H9 (cell line): ENCODE results near the gene EIF2S3. TPM values are rescaled to one million over a fixed set of nuclear protein-coding genes. Genes with fewer than 3 reads are reported as not detected.

Experiments
- DNase-seq: peaks from one replicate; pipeline ENCODE4 v3.0.0-alpha.2; 2017
- H2AFZ ChIP-seq: one replicate; pipeline ENCODE4 v1.6.1; 2013; ENCODE audit warnings: mild to moderate bottlenecking, low read length, control low read depth, moderate library complexity
- H2AK5ac ChIP-seq: 2 replicates; pipeline ENCODE4 v1.6.1; 2013; ENCODE audit warnings: low read length, control low read depth, mixed read lengths; ENCODE audit not compliant: insufficient read length
- H2BK120ac ChIP-seq: one replicate; pipeline ENCODE4 v1.6.1; 2013; ENCODE audit warnings: low read depth, mild to moderate bottlenecking, low read length, control low read depth, inconsistent platforms; ENCODE audit not compliant: poor library complexity, severe bottlenecking
- H2BK12ac ChIP-seq: 2 replicates; pipeline ENCODE4 v1.6.1; 2013; ENCODE audit warnings: low read length, control low read depth, mixed read lengths, low read depth; ENCODE audit not compliant: insufficient read length
- H2BK15ac ChIP-seq: 2 replicates; pipeline ENCODE4 v1.6.1; 2013; ENCODE audit warnings: low read depth, low read length, control low read depth
- H2BK20ac ChIP-seq: one replicate; pipeline ENCODE4 v1.6.1; 2013; ENCODE audit warnings: low read depth, mild to moderate bottlenecking, low read length, control low read depth, inconsistent platforms; ENCODE audit not compliant: poor library complexity, severe bottlenecking
- H2BK5ac ChIP-seq: 2 replicates; pipeline ENCODE4 v1.6.1; 2013; ENCODE audit warnings: low read length, control low read depth, mixed read lengths; ENCODE audit not compliant: insufficient read length
- H3K14ac ChIP-seq: 2 replicates; pipeline ENCODE4 v1.6.1; 2013; ENCODE audit warnings: low read length, control low read depth; ENCODE audit not compliant: insufficient read depth
- H3K18ac ChIP-seq: 2 replicates; pipeline ENCODE4 v1.6.1; 2013; ENCODE audit warnings: low read depth, mild to moderate bottlenecking, mixed read lengths, low read length, control low read depth; ENCODE audit not compliant: insufficient read length
- H3K23ac ChIP-seq: 2 replicates; pipeline ENCODE4 v1.6.1; 2013; ENCODE audit warnings: low read length, control low read depth, mixed read lengths, low read depth; ENCODE audit not compliant: insufficient read length
- H3K23me2 ChIP-seq: 2 replicates; pipeline ENCODE4 v1.6.1; 2013; ENCODE audit warnings: low read depth, mild to moderate bottlenecking, mixed read lengths, low read length, control low read depth; ENCODE audit not compliant: insufficient read length, poor library complexity, severe bottlenecking
- H3K27ac ChIP-seq: 2 replicates; pipeline ENCODE4 v1.5.1; 2013; ENCODE audit warnings: low read length, control low read depth, mixed read lengths, low read depth; ENCODE audit not compliant: insufficient read length
- H3K27me3 ChIP-seq: 2 replicates; pipeline ENCODE4 v1.6.1; 2013; ENCODE audit warnings: low read length, control low read depth, inconsistent platforms; ENCODE audit not compliant: insufficient read depth
- H3K4ac ChIP-seq: 2 replicates; pipeline ENCODE4 v1.6.1; 2013; ENCODE audit warnings: low read depth, mild to moderate bottlenecking, control low read depth, inconsistent platforms, low read length, moderate library complexity
- H3K4me1 ChIP-seq: 2 replicates; pipeline ENCODE4 v1.6.1; 2013; ENCODE audit warnings: low read length, control low read depth, inconsistent platforms; ENCODE audit not compliant: insufficient read depth
- H3K4me2 ChIP-seq: 2 replicates; pipeline ENCODE4 v1.6.1; 2013; ENCODE audit warnings: low read length, control low read depth, mixed read lengths; ENCODE audit not compliant: insufficient read length, insufficient read depth
- H3K56ac ChIP-seq: 2 replicates; pipeline ENCODE4 v1.6.1; 2013; ENCODE audit warnings: low read depth, mild to moderate bottlenecking, mixed read lengths, low read length, control low read depth; ENCODE audit not compliant: insufficient read length
- H3K79me1 ChIP-seq: 2 replicates; pipeline ENCODE4 v1.6.1; 2013; ENCODE audit warnings: low read depth, mild to moderate bottlenecking, moderate library complexity, low read length, control low read depth, inconsistent platforms; ENCODE audit not compliant: insufficient read depth, poor library complexity, severe bottlenecking
- H3K79me2 ChIP-seq: 2 replicates; pipeline ENCODE4 v1.6.1; 2013; ENCODE audit warnings: low read length, control low read depth, inconsistent platforms; ENCODE audit not compliant: insufficient read depth
- H3K9ac ChIP-seq: 2 replicates; pipeline ENCODE4 v1.6.1; 2013; ENCODE audit warnings: low read length, control low read depth, mixed read lengths; ENCODE audit not compliant: insufficient read length; ENCODE audit errors: extremely low read depth
- H3K9me3 ChIP-seq: one replicate; pipeline ENCODE4 v1.6.1; 2013; ENCODE audit warnings: low read depth, low read length, inconsistent platforms; ENCODE audit not compliant: control insufficient read depth
- H3T11ph ChIP-seq: one replicate; pipeline ENCODE4 v1.6.1; 2013; ENCODE audit warnings: mild to moderate bottlenecking, low read length, control low read depth, inconsistent platforms
- H4K20me1 ChIP-seq: one replicate; pipeline ENCODE4 v1.6.1; 2013; ENCODE audit not compliant: control insufficient read depth, insufficient read length, insufficient read depth
- H4K5ac ChIP-seq: 2 replicates; pipeline ENCODE4 v1.6.1; 2013; ENCODE audit warnings: low read depth, mild to moderate bottlenecking, mixed read lengths, low read length, control low read depth; ENCODE audit not compliant: insufficient read length
- H4K8ac ChIP-seq: replicated peaks from 2 replicates; pipeline ENCODE4 v1.6.1; 2013; ENCODE audit warnings: low read length, control low read depth, mixed read lengths, low read depth; ENCODE audit not compliant: insufficient read length
- H4K91ac ChIP-seq: 2 replicates; pipeline ENCODE4 v1.6.1; 2013; ENCODE audit warnings: low read depth, mild to moderate bottlenecking, moderate library complexity, mixed read lengths, low read length, control low read depth; ENCODE audit not compliant: insufficient read length
- H3K27ac Mint-ChIP-seq, 3 experiments: 2 replicates in 2 of 3; 3 replicates in 1 of 3; pipeline ENCODE4 v1.8.0; 2020 to 2021; ENCODE audit warnings: mixed read lengths in 3 of 3, mild to moderate bottlenecking in 1 of 3, moderate library complexity in 1 of 3
- H3K27me3 Mint-ChIP-seq: 2 replicates; pipeline ENCODE4 v1.8.0; 2021; ENCODE audit warnings: low read depth, mild to moderate bottlenecking, moderate library complexity, mixed read lengths
- H3K36me3 Mint-ChIP-seq, 3 experiments: 2 replicates in 2 of 3; 3 replicates in 1 of 3; pipeline ENCODE4 v1.8.0; 2020 to 2021; ENCODE audit warnings: low read depth in 3 of 3, mixed read lengths in 3 of 3; ENCODE audit not compliant: insufficient read depth in 1 of 3
- H3K4me1 Mint-ChIP-seq, 2 experiments: 2 replicates each; pipeline ENCODE4 v1.8.0; 2020; ENCODE audit warnings: mixed read lengths in 2 of 2
- H3K4me3 Mint-ChIP-seq, 2 experiments: 2 replicates in 1 of 2; 3 replicates in 1 of 2; pipeline ENCODE4 v1.8.0; 2020 to 2021; ENCODE audit warnings: mild to moderate bottlenecking in 2 of 2, mixed read lengths in 2 of 2, moderate library complexity in 1 of 2
- H3K9me3 Mint-ChIP-seq, 2 experiments: 2 replicates in 1 of 2; 3 replicates in 1 of 2; pipeline ENCODE4 v1.8.0; 2020; ENCODE audit warnings: mild to moderate bottlenecking in 2 of 2, mixed read lengths in 2 of 2, moderate library complexity in 1 of 2
- WGBS: extraction: QIAGEN DNeasy Blood & Tissue Kit; methylation state at CpG from one replicate; pipeline ENCODE4 v1.1.7; 2013; ENCODE audit warnings: missing lambda C conversion rate, low lambda C conversion rate, mixed read lengths; ENCODE audit not compliant: insufficient read length; ENCODE audit errors: extremely low coverage; 5-methylcytosine and 5-hydroxymethylcytosine counted together
- total RNA-seq: library from RNA; stranded (reverse); gene quantifications from 2 replicates; pipeline ENCODE4 v1.2.1, GENCODE V29; 2021
- TF ChIP-seq, protein P1 (sequence below): fragments of 200-600 bp; sonication (generic); conservative IDR thresholded peaks from 3 replicates; pipeline ENCODE4 v1.8.0; 2021; ENCODE audit warnings: antibody characterized with exemption, mild to moderate bottlenecking

Gene EIF2S3
- total RNA-seq, 1 experiment from 2014 or later = 598 TPM

DNA sequence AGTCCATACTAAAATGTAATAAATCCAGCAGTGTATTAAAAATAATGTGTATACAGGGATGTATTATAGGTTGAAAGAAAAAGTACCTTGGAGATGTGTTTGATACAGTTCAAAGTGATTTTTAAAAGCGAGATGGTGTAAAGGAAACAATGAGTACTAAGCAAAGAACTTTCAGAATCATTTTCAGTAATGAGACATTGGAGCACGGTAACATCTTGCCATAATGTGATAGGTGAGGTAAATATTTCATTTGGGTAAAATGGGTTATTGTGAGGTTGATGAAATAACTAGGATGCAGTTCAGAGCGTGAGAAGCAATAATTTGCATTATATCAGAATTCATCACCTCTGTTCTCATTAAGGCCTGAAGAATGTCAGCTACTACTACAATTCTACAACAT, 25.9 kb downstream of the EIF2S3 start:
- Histone ChIP-seq H3T11ph (no peak overlapping the region), H3K4me1 (no peaks in the 10 kb centered on the region; the same call in 1 of the 2 replicates), H2BK5ac (no peak overlapping the region), H3K4ac (no peak overlapping the region), H2AFZ (no peak overlapping the region), H3K23ac (no peak overlapping the region), H4K8ac (no peak overlapping the region), H4K5ac (no peak overlapping the region), H3K14ac (no peak overlapping the region), H3K4me2 (no peak overlapping the region), H2BK120ac (no peak overlapping the region), H3K56ac (no peak overlapping the region), H2BK20ac (no peak overlapping the region), H3K18ac (no peak overlapping the region), H3K79me2 (no peaks in the 10 kb centered on the region), H3K27ac (no peak overlapping the region), H3K23me2 (no peaks in the 10 kb centered on the region), H3K27me3 (no peaks in the 10 kb centered on the region), H2BK12ac (no peak overlapping the region), H3K9ac (no peak overlapping the region), H4K20me1 (no peaks in the 10 kb centered on the region), H4K91ac (no peak overlapping the region), H2AK5ac (no peak overlapping the region), H3K9me3 (no peaks in the 10 kb centered on the region), H3K79me1 (no peaks in the 10 kb centered on the region), H2BK15ac (no peak overlapping the region)
- Mint-ChIP-seq H3K27ac (peak overlapping the region in 2 of 3 experiments; percentile 1 to 63; a peak in 2 of 7 replicates), H3K9me3 (no peaks in the 10 kb centered on the region), H3K4me1 (peaks cover 0 to 10% of the 10 kb centered on the region in 2 experiments; a peak in 2 of 4 replicates), H3K27me3 (no peaks in the 10 kb centered on the region), H3K4me3 (no peak overlapping the region), H3K36me3 (peaks cover 20 to 31% (median 28%) of the 10 kb centered on the region in 3 experiments)
- no peak for DNase-seq
- TF ChIP-seq, protein P1, sequence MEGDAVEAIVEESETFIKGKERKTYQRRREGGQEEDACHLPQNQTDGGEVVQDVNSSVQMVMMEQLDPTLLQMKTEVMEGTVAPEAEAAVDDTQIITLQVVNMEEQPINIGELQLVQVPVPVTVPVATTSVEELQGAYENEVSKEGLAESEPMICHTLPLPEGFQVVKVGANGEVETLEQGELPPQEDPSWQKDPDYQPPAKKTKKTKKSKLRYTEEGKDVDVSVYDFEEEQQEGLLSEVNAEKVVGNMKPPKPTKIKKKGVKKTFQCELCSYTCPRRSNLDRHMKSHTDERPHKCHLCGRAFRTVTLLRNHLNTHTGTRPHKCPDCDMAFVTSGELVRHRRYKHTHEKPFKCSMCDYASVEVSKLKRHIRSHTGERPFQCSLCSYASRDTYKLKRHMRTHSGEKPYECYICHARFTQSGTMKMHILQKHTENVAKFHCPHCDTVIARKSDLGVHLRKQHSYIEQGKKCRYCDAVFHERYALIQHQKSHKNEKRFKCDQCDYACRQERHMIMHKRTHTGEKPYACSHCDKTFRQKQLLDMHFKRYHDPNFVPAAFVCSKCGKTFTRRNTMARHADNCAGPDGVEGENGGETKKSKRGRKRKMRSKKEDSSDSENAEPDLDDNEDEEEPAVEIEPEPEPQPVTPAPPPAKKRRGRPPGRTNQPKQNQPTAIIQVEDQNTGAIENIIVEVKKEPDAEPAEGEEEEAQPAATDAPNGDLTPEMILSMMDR = no peak
- 100% methylated on average over 1 of the region's 3 CpGs for WGBS
